GM19397 (cell line): ENCODE data around the gene RAB22A.
"Not testable (repeated sequence)": the region's sequence is repeated elsewhere in the genome, so short reads cannot be mapped to it uniquely, and the experiment has no call there.

Source experiments
- ATAC-seq: cut with Tn5 transposase; IDR thresholded peaks from one replicate; pipeline ENCODE4 v1.9.1; 2021; ENCODE audit warnings: mild to moderate bottlenecking, moderate library complexity; ENCODE audit not compliant: unreplicated experiment

The RAB22A gene

DNA sequence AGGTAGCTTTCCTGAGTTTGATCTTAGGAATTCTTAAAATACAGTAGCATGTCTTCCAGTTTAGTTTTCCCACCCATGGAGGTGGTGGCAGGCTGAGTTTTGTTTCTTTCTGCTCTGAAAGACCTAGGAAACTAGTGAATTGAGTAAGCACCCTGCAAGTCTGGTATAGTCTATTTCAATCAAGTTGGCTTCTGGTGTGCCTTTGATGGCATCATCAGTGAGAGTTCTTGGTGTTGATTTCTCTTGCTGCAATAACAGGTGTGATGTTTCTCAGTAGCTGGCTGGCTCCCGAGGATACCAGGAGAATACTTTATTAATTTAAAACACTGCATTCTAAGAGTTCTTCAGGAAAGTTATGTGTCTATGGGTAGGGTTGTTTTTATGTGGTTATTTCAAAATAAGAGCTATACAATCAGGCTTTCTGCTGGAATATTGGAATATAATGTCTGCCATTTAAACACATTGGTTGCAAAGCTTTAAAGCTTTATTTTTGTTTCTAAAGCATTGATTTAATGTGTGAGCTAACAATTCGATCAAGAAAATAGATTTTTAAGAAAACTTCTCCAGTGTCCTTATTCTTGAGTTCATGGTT lies 98.5 kb downstream of the RAB22A start:
- no peak for ATAC-seq

- ATAC-seq: no peak
Observed at GRCh38 chr20:58408603-58409246, 99.2 kb downstream of the RAB22A start.

DNA sequence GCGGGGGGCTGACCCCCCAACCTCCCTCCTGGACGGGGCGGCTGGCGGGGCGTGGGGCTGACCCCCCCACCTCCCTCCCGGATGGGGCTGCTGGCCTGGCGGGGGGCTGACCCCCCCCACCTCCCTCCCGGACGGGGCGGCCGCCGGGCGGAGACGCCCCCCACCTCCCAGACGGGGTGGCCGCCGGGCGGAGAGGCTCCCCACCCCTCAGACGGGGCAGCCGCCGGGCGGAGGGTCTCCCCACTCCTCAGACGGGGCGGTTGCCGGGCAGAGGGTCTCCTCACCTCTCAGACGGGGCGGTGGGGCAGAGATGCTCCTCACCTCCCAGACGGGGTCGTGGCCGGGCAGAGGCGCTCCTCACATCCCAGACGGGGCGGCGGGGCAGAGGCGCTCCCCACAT lies 104.7 kb downstream of the RAB22A start:
- not testable (repeated sequence) for ATAC-seq

DNA sequence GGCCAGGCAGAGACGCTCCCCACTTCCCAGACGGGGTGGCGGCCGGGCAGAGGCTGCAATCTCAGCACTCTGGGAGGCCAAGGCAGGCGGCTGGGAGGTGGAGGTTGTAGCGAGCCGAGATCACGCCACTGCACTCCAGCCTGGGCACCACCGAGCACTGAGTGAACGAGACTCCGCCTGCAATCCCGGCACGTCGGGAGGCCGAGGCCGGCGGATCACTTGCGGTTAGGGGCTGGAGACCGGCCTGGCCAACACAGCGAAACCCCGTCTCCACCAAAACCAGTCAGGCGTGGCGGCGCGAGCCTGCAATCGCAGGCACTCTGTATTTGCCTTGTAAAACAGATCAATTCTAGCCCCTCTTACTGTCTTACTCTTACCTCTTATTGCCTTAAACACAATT lies 105.3 kb downstream of the RAB22A start:
- ATAC-seq: not testable (repeated sequence)

GRCh38 chr20:58416057-58416456 lies 106.5 kb downstream of the RAB22A start:
- no peak for ATAC-seq

- ATAC-seq: no peak
Observed at GRCh38 chr20:58416835-58417234, 107.3 kb downstream of the RAB22A start.
